SK-N-SH (cell line): ENCODE results near the gene GAR1. TPM values are rescaled to one million over a fixed set of nuclear protein-coding genes. Genes with fewer than 3 reads are reported as not detected.
"Not testable (repeated sequence)": the region's sequence is repeated elsewhere in the genome, so short reads cannot be mapped to it uniquely, and the experiment has no call there.

Experiments used
- CTCF ChIA-PET: fragments of 300-600, 350-600 bp; formaldehyde crosslinking; extraction: SDS; loops from one replicate; lab custom pipeline; 2021; lab: Yijun Ruan, JAX
- POLR2A ChIA-PET: fragments of 350-600 bp; sonication (Branson Sonifier 250); formaldehyde crosslinking; extraction: SDS; loops from one replicate; lab custom pipeline; 2020; ENCODE audit warnings: antibody characterized with exemption, inconsistent platforms; lab: Yijun Ruan, JAX
- DNase-seq: peaks from one replicate; pipeline ENCODE4 v3.0.0; 2012
- H2AFZ ChIP-seq: fragments of 200-600 bp; sonication (generic); 2 replicates; pipeline ENCODE4 v1.8.1; 2016; ENCODE audit warnings: antibody characterized with exemption, mild to moderate bottlenecking, low read depth
- H3F3A ChIP-seq: fragments of 200-600 bp; sonication (generic); replicated peaks from 2 replicates; pipeline ENCODE3; 2016; ENCODE audit warnings: antibody characterized with exemption, mild to moderate bottlenecking; ENCODE audit not compliant: insufficient read depth
- H3K27ac ChIP-seq, 2 experiments: fragments of 200-500 bp in 1 of 2; fragments of 200-600 bp in 1 of 2; sonication (Bioruptor generic) in 1 of 2; sonication (generic), shearing (Covaris generic) in 1 of 2; 2 replicates each; pipeline versions ENCODE4 v1.5.1 to v1.6.1; 2014 to 2016; ENCODE audit warnings: low read depth in 2 of 2, inconsistent platforms in 1 of 2, low read length in 1 of 2, mild to moderate bottlenecking in 1 of 2, mixed read lengths in 1 of 2
- H3K27me3 ChIP-seq: fragments of 200-600 bp; sonication (generic), shearing (Covaris generic); 2 replicates; pipeline ENCODE4 v1.6.1; 2016; ENCODE audit warnings: mixed run types; ENCODE audit not compliant: insufficient read depth
- H3K36me3 ChIP-seq, 2 experiments: fragments of 200-500 bp in 1 of 2; fragments of 200-600 bp in 1 of 2; sonication (Bioruptor generic) in 1 of 2; sonication (generic) in 1 of 2; replicated peaks in 1 of 2; 2 replicates each; pipeline versions ENCODE3 to v1.5.1; 2014 to 2016; ENCODE audit warnings: low read length in 1 of 2, mild to moderate bottlenecking in 1 of 2; ENCODE audit not compliant: insufficient read depth in 2 of 2, control insufficient read depth in 1 of 2
- H3K4me1 ChIP-seq, 2 experiments: fragments of 200-500 bp in 1 of 2; fragments of 200-600 bp in 1 of 2; sonication (Bioruptor generic) in 1 of 2; sonication (generic), shearing (Covaris generic) in 1 of 2; 2 replicates each; pipeline versions ENCODE4 v1.5.1 to v1.6.1; 2014 to 2016; ENCODE audit warnings: low read depth in 1 of 2, low read length in 1 of 2, mixed run types in 1 of 2; ENCODE audit not compliant: insufficient read depth in 2 of 2, control insufficient read depth in 1 of 2
- H3K4me2 ChIP-seq: fragments of 200-600 bp; sonication (generic), shearing (Covaris generic); 2 replicates; pipeline ENCODE4 v1.6.1; 2017; ENCODE audit warnings: mixed run types
- H3K4me3 ChIP-seq, 2 experiments: fragments of 200-500 bp in 1 of 2; fragments of 200-600 bp in 1 of 2; sonication (Bioruptor generic) in 1 of 2; sonication (generic), shearing (Covaris generic) in 1 of 2; 2 replicates each; pipeline versions ENCODE4 v1.5.1 to v1.8.1; 2014 to 2016; ENCODE audit warnings: low read depth in 2 of 2, inconsistent platforms in 1 of 2, low read length in 1 of 2, mild to moderate bottlenecking in 1 of 2, mixed read lengths in 1 of 2, moderate library complexity in 1 of 2
- H3K79me2 ChIP-seq: fragments of 200-600 bp; sonication (generic); 2 replicates; pipeline ENCODE4 v1.8.1; 2017; ENCODE audit warnings: mild to moderate bottlenecking; ENCODE audit not compliant: insufficient read depth
- H3K9ac ChIP-seq: fragments of 200-600 bp; sonication (generic); 2 replicates; pipeline ENCODE4 v1.6.1; 2017; ENCODE audit warnings: mixed run types
- H3K9me2 ChIP-seq: fragments of 200-600 bp; sonication (generic); 2 replicates; pipeline ENCODE4 v1.6.1; 2017; ENCODE audit warnings: mixed run types
- H3K9me3 ChIP-seq: fragments of 200-600 bp; sonication (generic); 2 replicates; pipeline ENCODE4 v1.6.1; 2017; ENCODE audit warnings: mixed run types, mild to moderate bottlenecking, moderate library complexity
- H4K20me1 ChIP-seq: fragments of 200-600 bp; sonication (generic); 2 replicates; pipeline ENCODE4 v1.6.1; 2017; ENCODE audit warnings: mild to moderate bottlenecking, mixed run types; ENCODE audit not compliant: insufficient read depth
- EZH2phosphoT487 ChIP-seq: fragments of 200-600 bp; sonication (generic); IDR thresholded peaks from 2 replicates; pipeline ENCODE4 v1.6.1; 2017; ENCODE audit warnings: low read depth, mixed run types, mild to moderate bottlenecking, antibody characterized with exemption, moderate library complexity, borderline replicate concordance
- GATA2 ChIP-seq: sonication (generic); formaldehyde crosslinking; IDR thresholded peaks from 2 replicates; pipeline ENCODE4 v1.5.0; 2020; ENCODE audit warnings: mild to moderate bottlenecking, missing genetic modification reagents
- JUND ChIP-seq: IDR thresholded peaks from 2 replicates; pipeline ENCODE4 v1.4.0; 2012
- MEF2A ChIP-seq: IDR thresholded peaks from 2 replicates; pipeline ENCODE4 v1.4.0; 2012; ENCODE audit warnings: low read depth, borderline replicate concordance
- MXI1 ChIP-seq: IDR thresholded peaks from 2 replicates; pipeline ENCODE4 v1.6.1; 2012; ENCODE audit warnings: mild to moderate bottlenecking, low read depth, low read length, improper control_type of control experiment
- RAD21 ChIP-seq: IDR thresholded peaks from 2 replicates; pipeline ENCODE4 v1.6.1; 2012; ENCODE audit warnings: mild to moderate bottlenecking, low read length
- RCOR1 ChIP-seq: fragments of 150-350 bp; IDR thresholded peaks from 2 replicates; pipeline ENCODE4 v1.6.1; 2017; ENCODE audit warnings: antibody characterized with exemption, low read length
- RFX5 ChIP-seq: IDR thresholded peaks from 2 replicates; pipeline ENCODE4 v1.6.1; 2012; ENCODE audit warnings: mild to moderate bottlenecking, improper control_type of control experiment, low read length
- RXRA ChIP-seq: IDR thresholded peaks from 2 replicates; pipeline ENCODE4 v1.4.0; 2012; ENCODE audit warnings: low read depth, mild to moderate bottlenecking, borderline replicate concordance
- SIN3A ChIP-seq: IDR thresholded peaks from 2 replicates; pipeline ENCODE4 v1.6.1; 2012; ENCODE audit warnings: low read depth, mild to moderate bottlenecking, low read length, moderate library complexity, borderline replicate concordance
- TAF1 ChIP-seq: IDR thresholded peaks from 2 replicates; pipeline ENCODE4 v1.6.1; 2012; ENCODE audit warnings: low read depth, mild to moderate bottlenecking, low read length, moderate library complexity, borderline replicate concordance
- TCF12 ChIP-seq: IDR thresholded peaks from 2 replicates; pipeline ENCODE4 v1.4.0; 2012
- WGBS: methylation state at CpG from one replicate; pipeline ENCODE4 v1.1.6; 2017; ENCODE audit warnings: low lambda C conversion rate; 5-methylcytosine and 5-hydroxymethylcytosine counted together
- polyA plus RNA-seq, 3 experiments: library from polyadenylated mRNA; depleted of rRNA; stranded (reverse); fragments of >200 nt; gene quantifications; 2 replicates each; pipeline ENCODE4 v1.2.3, GENCODE V29; 2012
- TF ChIP-seq, protein P1 (sequence below): IDR thresholded peaks from 2 replicates; pipeline ENCODE4 v1.4.0; 2012; ENCODE audit warnings: low read depth, borderline replicate concordance
- TF ChIP-seq, protein P2 (sequence below): fragments of 150-350 bp; IDR thresholded peaks from 2 replicates; pipeline ENCODE4 v1.6.1; 2017; ENCODE audit warnings: antibody characterized with exemption, low read length, low read depth, borderline replicate concordance
- TF ChIP-seq, protein P3 (sequence below): IDR thresholded peaks from 2 replicates; pipeline ENCODE4 v1.4.0; 2012; ENCODE audit warnings: low read depth
- TF ChIP-seq, protein P4 (sequence below): IDR thresholded peaks from 2 replicates; pipeline ENCODE4 v1.6.1; 2012; ENCODE audit warnings: mild to moderate bottlenecking, low read depth, low read length, moderate library complexity

GAR1 gene
- polyA plus RNA-seq, 1 of the 3 experiments (the other 2 are of a cell fraction): 40.5 TPM

DNA sequence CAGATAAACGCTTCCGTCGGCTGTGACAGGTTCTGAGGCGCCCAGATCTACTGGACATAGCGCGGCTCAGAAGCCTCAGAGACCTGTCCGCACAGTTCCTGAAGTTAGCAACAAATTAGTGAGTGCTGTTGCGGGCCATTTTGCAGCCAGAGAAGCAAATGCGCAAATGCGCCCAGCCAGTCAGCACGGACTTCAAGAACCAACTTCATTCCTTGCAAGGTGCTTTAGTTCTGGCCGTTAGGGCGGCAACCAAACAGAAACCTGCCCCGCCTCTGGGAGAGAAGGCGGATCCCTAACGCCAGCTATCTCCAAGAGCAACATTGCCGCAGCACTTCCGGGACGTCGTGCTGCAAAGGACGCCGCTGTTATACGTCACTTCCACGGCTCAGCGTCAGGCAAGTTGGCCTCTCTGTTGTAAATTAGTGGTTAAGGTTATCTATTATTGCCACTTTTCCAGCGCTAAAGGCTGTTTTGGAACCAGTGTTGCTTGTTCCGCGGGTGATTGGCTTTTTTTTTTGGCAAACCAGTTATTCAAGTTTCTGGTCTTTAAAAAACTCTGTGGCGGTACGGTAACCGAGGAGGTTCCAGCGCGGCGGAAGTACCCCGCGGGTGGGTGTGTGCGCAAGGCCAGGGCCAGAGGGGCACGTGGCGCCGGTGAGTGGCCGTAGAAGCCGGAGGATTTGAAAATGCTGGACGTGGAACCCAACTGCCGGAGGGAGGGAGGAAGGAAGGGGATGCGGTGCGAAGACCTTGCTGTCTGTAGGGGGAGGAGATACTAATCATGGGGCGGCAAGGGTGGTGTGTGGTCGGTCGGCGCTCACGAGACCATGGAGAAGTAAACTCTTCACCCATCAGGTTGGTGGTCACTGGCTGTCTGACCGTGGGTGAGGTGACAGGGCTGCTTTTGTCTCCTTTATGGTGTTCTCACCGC is at the start of gene GAR1 (continued):
- TF ChIP-seq, protein P1, sequence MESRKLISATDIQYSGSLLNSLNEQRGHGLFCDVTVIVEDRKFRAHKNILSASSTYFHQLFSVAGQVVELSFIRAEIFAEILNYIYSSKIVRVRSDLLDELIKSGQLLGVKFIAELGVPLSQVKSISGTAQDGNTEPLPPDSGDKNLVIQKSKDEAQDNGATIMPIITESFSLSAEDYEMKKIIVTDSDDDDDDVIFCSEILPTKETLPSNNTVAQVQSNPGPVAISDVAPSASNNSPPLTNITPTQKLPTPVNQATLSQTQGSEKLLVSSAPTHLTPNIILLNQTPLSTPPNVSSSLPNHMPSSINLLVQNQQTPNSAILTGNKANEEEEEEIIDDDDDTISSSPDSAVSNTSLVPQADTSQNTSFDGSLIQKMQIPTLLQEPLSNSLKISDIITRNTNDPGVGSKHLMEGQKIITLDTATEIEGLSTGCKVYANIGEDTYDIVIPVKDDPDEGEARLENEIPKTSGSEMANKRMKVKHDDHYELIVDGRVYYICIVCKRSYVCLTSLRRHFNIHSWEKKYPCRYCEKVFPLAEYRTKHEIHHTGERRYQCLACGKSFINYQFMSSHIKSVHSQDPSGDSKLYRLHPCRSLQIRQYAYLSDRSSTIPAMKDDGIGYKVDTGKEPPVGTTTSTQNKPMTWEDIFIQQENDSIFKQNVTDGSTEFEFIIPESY: no peak
- TF ChIP-seq RCOR1: peak; percentile 23; the same call in 1 of the 2 replicates
- TF ChIP-seq, protein P2, sequence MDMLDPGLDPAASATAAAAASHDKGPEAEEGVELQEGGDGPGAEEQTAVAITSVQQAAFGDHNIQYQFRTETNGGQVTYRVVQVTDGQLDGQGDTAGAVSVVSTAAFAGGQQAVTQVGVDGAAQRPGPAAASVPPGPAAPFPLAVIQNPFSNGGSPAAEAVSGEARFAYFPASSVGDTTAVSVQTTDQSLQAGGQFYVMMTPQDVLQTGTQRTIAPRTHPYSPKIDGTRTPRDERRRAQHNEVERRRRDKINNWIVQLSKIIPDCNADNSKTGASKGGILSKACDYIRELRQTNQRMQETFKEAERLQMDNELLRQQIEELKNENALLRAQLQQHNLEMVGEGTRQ: peak; percentile 17; the same call in 1 of the 2 replicates
- TF ChIP-seq MXI1: peak; percentile 100
- TF ChIP-seq, protein P3, sequence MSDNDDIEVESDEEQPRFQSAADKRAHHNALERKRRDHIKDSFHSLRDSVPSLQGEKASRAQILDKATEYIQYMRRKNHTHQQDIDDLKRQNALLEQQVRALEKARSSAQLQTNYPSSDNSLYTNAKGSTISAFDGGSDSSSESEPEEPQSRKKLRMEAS: peak; percentile 100
- no peak for TF ChIP-seq GATA2 (CRISPR knock-in tag)
- TF ChIP-seq TAF1: peak; percentile 73; the same call in 1 of the 2 replicates
- no peak for TF ChIP-seq MEF2A
- TF ChIP-seq RAD21: no peak
- TF ChIP-seq TCF12: 0 out of 2 replicates have a peak, but pooled peaks have one; percentile 18

DNA sequence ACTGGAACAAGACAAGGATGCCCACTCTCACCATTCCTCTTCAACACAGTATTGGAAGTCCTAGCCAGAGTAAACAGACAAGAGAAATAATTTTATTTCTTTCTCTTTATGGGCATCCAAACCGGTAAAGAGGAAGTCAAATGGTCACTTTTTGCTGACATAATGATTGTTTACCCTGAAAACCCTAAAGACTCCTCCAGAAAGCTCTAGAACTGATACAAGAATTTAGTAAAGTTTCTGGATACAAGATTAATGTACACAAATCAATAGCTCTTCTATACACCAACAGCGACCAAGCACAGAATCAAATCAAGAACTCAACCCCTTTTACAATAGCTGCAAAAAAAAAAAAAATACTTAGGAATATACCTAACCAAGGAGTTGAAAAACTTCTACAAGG is 33.5 kb upstream of the GAR1 start:
- POLR2A ChIA-PET, H3K9me3 ChIP-seq, H3K4me3 ChIP-seq, CTCF ChIA-PET, H2AFZ ChIP-seq, H3K9me2 ChIP-seq, H3K27ac ChIP-seq, H3K9ac ChIP-seq, H3K79me2 ChIP-seq, H3F3A ChIP-seq, H4K20me1 ChIP-seq, H3K36me3 ChIP-seq, H3K27me3 ChIP-seq, H3K4me1 ChIP-seq, H3K4me2 ChIP-seq, DNase-seq: not testable (repeated sequence)
- WGBS: 19% methylated on average over 2 of the region's 2 CpGs

DNA sequence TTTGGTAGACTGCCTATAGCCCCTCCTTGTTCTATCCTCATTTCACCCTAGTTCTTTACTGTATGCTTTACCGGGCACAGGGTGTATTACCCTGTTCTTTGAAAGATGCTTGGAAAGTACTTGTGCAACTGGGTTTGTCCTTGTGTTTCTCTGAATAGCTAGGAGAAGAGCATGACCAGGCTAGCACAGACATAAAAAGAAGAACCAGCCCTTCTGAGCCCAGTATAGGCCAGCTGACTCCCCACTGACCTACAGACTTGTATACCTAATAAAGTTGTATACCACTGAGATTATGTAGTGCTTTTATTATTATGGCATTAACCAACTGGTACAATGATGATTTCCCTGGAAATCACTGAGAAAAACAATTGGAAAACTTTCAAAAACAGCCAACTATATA is 28.7 kb upstream of the GAR1 start:
- no peaks in the 10 kb centered on the region for H3K9me2 ChIP-seq
- no peaks in the 10 kb centered on the region for H3K4me1 ChIP-seq
- H3K4me2 ChIP-seq: no peak overlapping the region
- H4K20me1 ChIP-seq: no peaks in the 10 kb centered on the region
- WGBS: 53% methylated on average over 1 of the region's 1 CpG
- H3K4me3 ChIP-seq: no peak overlapping the region
- H3K9me3 ChIP-seq: no peaks in the 10 kb centered on the region
- H3K27ac ChIP-seq: no peak overlapping the region
- DNase-seq: no peak
- no peak overlapping the region for H3K9ac ChIP-seq
- no peak overlapping the region for H2AFZ ChIP-seq
- H3K79me2 ChIP-seq: no peaks in the 10 kb centered on the region
- ChIA-PET CTCF (interaction anchor here (1.3 kb wide), 1 partner anchor 36 kb away, joined by 3 read pairs; no protein-coding TSS in a partner anchor), POLR2A (no interaction called here)
- no peaks in the 10 kb centered on the region for H3K36me3 ChIP-seq
- no peaks in the 10 kb centered on the region; the same call in 1 of the 2 replicates for H3K27me3 ChIP-seq
- H3F3A ChIP-seq: no peaks in the 10 kb centered on the region
- TF ChIP-seq SIN3A (no peak), TAF1 (no peak), RXRA (no peak), RFX5 (no peak), RCOR1 (no peak), EZH2phosphoT487 (no peak), JUND (no peak)
- TF ChIP-seq, protein P3: no peak
- TF ChIP-seq, protein P4, sequence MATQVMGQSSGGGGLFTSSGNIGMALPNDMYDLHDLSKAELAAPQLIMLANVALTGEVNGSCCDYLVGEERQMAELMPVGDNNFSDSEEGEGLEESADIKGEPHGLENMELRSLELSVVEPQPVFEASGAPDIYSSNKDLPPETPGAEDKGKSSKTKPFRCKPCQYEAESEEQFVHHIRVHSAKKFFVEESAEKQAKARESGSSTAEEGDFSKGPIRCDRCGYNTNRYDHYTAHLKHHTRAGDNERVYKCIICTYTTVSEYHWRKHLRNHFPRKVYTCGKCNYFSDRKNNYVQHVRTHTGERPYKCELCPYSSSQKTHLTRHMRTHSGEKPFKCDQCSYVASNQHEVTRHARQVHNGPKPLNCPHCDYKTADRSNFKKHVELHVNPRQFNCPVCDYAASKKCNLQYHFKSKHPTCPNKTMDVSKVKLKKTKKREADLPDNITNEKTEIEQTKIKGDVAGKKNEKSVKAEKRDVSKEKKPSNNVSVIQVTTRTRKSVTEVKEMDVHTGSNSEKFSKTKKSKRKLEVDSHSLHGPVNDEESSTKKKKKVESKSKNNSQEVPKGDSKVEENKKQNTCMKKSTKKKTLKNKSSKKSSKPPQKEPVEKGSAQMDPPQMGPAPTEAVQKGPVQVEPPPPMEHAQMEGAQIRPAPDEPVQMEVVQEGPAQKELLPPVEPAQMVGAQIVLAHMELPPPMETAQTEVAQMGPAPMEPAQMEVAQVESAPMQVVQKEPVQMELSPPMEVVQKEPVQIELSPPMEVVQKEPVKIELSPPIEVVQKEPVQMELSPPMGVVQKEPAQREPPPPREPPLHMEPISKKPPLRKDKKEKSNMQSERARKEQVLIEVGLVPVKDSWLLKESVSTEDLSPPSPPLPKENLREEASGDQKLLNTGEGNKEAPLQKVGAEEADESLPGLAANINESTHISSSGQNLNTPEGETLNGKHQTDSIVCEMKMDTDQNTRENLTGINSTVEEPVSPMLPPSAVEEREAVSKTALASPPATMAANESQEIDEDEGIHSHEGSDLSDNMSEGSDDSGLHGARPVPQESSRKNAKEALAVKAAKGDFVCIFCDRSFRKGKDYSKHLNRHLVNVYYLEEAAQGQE: no peak
